SH-SY5Y (cell line): Measurements from ENCODE around the gene HYOU1.

Experiments
- GATA2 ChIP-seq: IDR thresholded peaks from 2 replicates; pipeline ENCODE4 v1.6.1; 2011; ENCODE audit warnings: mild to moderate bottlenecking, low read depth, low read length
- GATA3 ChIP-seq: IDR thresholded peaks from 2 replicates; pipeline ENCODE4 v1.6.1; 2011; ENCODE audit warnings: low read depth, mild to moderate bottlenecking, low read length, moderate library complexity

Gene HYOU1

DNA sequence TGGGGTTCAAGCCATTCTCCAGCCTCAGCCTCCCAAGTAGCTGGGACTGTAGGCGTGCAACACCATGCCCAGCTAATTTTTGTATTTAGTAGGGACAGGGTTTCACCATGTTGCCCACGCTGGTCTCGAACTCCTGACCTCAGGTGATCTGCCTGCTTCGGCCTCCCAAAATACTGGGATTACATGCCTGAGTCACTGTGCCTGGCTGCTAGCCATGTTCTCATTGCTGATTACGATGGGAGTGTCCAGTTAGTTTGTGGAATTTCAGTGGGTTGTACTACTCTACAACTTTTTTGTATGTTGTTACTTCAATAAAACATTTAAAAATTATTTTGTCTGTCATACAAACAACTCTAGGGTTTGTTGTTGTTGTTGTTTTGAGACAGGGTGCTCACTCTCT lies 5.8 kb upstream of the HYOU1 start:
- TF ChIP-seq GATA2 (no peak), GATA3 (no peak)

DNA sequence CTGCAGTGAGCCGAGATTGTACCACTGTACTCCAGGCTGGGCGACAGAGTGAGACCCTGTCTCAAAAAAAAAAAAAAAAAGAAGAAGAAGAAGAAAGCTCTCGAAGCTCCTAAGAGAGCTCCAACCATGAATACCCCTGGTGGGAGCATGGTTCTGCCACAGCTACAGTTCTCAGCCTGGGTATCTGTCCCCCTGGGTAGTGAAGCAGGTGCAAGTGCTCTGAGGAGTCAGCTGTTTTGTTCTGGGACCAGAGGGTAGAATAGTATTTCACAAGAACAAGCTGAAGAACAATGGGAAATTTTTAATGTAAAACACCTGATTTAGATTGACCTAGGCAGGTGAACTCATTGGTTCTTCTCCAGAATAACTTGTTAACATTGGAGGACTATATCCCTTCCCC lies 4.3 kb upstream of the HYOU1 start:
- no peak for TF ChIP-seq GATA3
- no peak for TF ChIP-seq GATA2

DNA sequence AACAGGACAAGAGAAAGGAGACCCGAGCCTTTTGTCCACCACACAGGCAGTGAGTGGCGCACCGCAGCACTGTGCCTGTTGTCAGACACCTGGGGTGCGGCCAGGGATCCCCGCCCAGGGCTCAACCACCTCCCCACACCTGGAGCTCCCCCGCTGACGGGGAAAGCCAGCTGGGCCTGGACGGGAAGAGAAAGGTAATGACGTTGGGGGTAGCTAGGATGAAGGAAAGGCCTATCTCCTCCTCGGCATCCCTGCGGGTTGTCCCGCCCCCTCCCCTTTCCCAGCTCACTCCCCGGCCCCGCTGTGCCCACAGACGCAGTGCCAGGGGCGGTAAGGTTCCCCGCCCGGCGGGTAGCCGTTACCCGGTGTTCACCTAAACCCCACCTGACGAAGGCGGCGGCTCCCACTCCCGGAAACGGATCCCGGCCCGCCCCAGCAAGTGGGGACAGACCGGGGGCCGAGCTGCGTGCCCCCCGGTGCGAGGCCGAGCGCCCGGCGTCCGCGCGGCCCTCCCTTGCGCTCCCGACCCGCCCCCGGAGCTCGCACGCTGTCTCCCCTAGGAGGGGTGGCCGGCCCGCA lies 495 bp downstream of the HYOU1 start:
- no peak for TF ChIP-seq GATA2
- TF ChIP-seq GATA3, result no peak

DNA sequence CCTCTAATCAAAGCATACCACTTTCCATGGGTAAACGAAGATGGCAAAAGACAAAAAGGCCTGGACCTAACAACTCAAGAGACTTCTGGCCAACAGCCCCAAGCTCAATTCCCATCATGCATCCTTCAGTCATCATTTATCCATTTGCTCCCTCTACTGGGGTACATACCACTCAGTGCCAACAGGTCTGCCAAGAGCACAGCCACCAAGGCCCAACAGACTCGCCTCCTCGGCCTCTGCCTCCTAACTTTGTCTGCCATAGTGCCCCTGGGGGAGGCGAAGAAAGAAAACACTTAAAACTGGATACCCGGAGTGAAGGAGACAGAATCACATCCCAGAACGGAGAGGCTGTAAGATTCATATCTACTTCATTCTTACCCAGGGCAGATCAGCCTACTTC lies 1.1 kb downstream of the HYOU1 start:
- no peak for TF ChIP-seq GATA3

DNA sequence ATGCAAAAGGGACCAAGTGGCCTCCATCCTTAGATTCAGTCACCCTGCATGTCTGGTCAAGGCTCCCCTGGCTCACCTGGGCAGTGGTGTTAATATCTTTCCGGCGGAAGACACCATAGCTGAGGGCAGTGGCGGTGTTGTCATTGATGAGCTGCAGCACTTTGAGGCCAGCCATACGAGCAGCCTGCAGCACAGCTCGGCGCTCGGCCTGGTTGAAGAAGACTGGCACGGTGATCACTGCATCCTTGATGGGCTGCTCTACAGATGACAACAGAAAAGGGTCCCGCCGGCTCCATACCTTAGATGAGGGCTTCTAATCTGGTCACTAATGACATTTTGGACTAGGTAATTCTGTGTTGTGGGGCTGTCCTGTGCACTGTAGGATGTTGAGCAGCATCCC lies 2.6 kb downstream of the HYOU1 start:
- no peak for TF ChIP-seq GATA3
- TF ChIP-seq GATA2, result no peak

DNA sequence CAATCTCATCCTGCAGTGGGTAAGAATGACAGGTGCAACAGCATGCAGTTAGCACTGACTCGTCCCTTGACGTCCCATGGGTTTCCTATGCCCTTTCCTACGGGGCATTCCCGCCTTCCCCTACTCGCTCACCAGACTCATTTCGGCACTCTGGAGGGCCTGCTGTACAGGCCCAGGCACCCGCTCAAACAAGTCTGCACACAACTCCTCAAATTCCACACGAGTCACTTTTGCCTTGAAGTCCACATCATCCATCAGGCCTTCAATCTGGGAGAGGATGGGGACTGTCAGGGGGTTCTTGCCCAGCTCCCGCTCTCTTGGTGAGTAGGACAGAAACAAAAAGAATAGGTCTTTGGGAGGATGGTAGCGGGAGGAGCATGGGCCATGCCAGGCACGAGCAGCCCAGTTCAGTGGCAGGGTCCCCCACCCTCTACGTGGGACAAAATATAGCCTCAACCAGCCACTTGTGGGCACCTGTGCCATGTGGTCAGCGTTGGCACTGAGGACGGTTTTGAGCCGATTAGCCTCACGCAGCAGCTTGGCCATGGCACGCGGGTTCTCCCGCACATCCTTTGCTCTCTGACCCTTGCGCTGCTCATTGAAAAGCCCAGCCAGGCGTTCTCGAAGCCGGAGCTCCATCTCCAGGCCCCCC lies 4.7 kb downstream of the HYOU1 start:
- TF ChIP-seq GATA2 (no peak), GATA3 (no peak)

DNA sequence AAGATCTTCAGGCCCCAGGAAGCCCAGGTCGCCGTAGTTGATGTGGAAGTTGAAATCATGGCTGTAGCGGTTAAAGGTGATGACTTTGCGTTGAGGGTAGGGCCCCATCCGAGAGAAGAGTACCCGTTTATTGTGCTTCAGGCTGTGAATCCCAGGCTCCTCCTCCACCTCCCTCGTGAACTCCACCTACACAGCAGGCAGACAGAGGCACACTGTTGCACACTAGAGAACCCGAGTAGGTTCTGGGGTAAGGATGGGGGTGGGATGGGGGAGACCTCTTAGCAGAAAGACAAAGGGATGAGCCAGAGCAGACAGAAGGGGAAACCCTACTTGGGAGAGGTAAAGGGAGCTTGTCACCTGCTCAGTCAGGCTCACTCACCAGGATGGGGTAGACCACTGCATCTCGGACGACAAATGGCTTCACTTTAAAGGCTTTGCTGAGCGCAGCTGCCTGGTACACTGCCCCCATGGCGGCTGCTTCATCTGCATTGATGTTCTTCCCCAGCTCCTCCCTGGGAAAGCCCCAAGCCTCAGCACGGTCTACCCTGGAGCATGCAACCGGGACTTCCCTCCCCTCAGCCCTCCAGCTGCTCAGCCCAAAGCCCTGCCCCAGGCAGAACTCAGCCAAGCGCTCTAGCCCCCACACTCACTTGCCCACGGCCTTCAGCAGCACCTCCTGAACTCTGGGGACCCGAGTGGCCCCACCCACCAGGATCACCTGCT lies 5.4 kb downstream of the HYOU1 start:
- TF ChIP-seq GATA2 (no peak), GATA3 (no peak)

DNA sequence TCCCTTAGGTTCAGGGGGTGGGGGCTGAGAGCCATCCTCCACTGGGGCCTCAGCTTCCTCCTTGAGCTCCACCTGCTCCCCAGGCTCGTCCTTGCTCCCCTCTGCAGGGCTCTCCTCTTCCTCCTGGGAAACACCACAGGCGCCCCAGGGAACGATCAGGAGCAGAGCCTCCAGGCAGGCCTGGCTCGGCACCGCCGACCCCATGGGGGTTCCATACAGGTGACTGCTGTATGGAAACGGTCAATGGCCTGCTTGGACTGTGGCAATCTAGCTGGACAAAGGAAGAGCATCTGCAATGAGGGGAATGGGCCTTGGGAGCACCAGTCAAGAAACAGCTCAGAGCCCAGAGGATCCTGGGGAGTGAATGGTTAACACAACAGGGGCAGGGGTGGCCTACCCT lies 7.9 kb downstream of the HYOU1 start:
- TF ChIP-seq GATA3 (no peak), GATA2 (no peak)

DNA sequence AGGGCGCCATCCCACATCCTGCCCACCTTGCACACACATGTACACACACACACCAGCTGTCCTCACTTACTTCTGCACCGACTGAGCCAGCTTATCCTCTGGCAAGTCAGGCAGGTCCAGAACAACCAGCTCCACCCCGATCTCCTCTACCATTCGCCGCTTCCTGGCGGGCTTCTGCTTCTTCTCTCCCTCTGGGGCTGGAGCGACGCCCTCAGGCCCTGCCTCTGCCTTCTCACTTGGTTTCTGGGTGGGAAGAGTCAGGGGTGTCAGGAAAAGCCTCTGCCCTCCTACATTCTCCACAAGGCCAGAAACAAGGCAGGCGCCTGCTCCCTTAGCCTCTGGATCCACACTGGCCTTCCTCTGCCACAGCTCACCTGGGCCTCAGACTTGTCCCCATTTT lies 8.4 kb downstream of the HYOU1 start:
- TF ChIP-seq GATA2, result no peak
- no peak for TF ChIP-seq GATA3

DNA sequence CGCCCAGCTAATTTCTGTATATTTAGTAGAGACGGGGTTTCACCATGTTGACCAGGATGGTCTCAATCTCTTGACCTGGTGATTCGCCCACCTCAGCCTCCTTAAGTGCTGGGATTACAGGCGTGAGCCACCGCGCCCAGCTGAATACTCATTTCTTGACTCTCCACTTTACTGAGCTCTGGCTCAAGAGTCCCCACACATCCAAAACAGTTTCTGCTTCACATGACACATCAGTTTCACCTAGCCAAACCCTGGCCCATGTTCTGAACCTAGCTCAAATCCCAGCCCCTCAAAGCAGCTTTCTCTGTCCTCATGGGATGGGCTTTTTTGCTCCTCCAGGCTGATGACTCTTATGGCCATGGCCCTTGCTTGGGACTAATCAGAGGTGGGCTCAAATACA lies 9.8 kb downstream of the HYOU1 start:
- TF ChIP-seq GATA2 (no peak), GATA3 (no peak)

DNA sequence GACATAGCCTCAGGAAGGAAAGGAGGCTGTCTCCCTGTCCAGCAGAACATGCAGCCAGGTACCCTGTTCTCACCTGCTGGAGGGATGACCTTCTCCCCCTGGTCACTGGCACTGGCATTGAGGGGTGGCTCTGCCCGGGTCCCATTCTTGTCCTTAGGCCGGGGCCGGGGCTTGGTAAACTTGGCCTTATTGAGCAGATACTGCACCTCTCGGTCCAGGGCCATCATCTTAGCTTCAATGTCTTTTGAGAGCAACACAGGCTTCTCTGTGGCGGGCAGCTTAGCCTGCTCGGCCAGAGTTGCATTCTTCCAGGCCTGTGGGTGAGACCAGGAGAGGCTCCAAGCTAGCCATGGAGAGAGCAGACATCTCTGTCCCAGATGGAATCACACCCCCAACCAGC lies 10.5 kb downstream of the HYOU1 start:
- TF ChIP-seq GATA3 (no peak), GATA2 (no peak)

DNA sequence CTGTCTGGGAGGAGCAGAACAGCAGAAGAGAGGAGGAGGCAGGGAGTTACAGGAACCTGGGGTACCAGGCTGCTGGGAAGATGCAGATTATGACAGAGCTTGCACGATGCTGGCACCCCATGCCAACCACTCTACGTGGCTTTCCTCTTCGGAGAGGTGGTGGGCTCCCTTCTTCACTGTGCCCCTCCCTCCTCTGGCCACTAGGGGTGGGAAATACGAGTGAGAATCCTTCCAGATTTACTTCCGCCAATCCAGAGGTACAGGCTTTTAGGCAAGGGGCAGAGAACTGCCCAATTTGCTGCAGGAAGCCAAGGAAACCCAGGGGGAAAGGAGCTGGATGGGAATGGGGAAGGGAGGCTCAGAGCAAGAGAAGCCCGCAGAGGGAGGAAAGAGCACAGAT lies 12.3 kb downstream of the HYOU1 start:
- TF ChIP-seq GATA2 (no peak), GATA3 (no peak)

DNA sequence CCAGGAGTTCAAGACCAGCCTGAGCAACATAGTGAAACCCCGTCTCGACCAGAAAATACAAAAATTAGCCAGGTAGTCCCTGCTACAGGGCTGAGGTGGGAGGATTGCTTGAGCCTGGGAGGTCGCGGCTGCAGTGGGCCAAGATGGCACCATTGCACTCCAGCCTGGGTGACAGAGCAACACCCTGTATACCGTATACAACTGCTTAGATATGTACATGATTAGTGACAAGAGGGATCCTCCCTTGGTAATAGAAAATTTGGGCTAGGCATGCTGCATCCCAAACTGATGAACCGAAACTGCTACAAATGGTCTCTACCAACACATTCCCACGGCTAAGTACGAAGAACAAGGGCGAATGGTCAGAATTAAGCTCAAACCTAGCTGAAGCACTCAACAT lies 14.1 kb downstream of the HYOU1 start:
- TF ChIP-seq GATA3 (no peak), GATA2 (no peak)

DNA sequence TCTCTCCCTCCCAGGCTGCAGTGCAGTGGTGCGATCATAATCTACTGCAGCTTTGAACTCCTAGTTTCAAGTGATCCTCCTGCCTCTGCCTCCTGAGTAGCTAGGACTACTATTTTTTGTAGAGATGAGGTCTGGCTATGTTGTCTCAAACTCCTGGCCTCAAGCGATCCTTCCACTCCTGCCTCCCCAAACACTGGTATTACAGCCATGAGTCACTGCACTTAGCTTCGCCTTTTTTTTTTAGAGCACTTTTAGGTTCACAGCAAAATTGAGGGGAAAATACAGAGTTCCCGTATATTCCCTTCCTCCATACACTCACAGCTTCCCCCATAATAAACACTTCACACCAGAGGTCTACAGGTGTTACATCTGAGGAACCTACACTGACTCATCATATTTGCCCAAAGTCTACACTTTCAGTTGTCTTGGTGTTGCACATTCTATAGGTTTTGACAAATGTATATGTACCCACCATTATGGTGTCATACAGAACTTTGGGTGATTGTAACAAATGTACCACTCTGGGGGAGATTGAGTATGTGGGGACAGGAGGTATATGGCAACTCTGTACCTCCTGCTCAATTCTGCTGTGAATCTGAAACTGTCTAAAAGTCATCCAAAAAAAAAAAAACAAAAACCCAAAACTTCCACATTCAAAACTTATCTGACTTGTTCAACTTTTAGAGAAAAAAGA lies 15.0 kb downstream of the HYOU1 start:
- TF ChIP-seq GATA2, result no peak
- TF ChIP-seq GATA3, result no peak

DNA sequence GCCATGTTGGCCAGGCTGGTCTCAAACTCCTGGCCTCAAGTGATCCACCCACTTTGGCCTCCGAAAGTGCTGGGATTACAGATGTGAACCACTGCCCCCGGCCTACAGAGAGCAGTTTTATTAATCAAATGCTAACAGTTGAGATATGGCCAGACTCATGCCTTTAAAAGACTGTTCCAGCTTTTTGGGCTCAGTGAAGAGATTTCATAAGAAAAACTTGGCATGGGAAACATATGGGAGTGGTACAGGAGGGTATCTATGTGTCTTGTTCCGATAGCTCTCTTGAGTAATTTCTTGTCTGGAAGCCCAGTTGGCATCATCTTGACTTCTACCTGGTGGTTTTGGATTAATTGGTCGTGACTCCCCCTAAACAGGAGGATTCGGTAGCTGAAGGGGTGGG lies 18.1 kb downstream of the HYOU1 start:
- TF ChIP-seq GATA3 (no peak), GATA2 (no peak)
